ENCODE results near the gene PIK3R2. TPM values are rescaled to one million over a fixed set of nuclear protein-coding genes. Genes with fewer than 3 reads are reported as not detected.

The PIK3R2 gene
- total and polyA plus RNA-seq, 2 of the 8 experiments (the other 6 are each of a cell fraction or from before 2014, with no cell fraction given): 21.7 to 57.1 TPM

- TF ChIP-seq, protein P1, sequence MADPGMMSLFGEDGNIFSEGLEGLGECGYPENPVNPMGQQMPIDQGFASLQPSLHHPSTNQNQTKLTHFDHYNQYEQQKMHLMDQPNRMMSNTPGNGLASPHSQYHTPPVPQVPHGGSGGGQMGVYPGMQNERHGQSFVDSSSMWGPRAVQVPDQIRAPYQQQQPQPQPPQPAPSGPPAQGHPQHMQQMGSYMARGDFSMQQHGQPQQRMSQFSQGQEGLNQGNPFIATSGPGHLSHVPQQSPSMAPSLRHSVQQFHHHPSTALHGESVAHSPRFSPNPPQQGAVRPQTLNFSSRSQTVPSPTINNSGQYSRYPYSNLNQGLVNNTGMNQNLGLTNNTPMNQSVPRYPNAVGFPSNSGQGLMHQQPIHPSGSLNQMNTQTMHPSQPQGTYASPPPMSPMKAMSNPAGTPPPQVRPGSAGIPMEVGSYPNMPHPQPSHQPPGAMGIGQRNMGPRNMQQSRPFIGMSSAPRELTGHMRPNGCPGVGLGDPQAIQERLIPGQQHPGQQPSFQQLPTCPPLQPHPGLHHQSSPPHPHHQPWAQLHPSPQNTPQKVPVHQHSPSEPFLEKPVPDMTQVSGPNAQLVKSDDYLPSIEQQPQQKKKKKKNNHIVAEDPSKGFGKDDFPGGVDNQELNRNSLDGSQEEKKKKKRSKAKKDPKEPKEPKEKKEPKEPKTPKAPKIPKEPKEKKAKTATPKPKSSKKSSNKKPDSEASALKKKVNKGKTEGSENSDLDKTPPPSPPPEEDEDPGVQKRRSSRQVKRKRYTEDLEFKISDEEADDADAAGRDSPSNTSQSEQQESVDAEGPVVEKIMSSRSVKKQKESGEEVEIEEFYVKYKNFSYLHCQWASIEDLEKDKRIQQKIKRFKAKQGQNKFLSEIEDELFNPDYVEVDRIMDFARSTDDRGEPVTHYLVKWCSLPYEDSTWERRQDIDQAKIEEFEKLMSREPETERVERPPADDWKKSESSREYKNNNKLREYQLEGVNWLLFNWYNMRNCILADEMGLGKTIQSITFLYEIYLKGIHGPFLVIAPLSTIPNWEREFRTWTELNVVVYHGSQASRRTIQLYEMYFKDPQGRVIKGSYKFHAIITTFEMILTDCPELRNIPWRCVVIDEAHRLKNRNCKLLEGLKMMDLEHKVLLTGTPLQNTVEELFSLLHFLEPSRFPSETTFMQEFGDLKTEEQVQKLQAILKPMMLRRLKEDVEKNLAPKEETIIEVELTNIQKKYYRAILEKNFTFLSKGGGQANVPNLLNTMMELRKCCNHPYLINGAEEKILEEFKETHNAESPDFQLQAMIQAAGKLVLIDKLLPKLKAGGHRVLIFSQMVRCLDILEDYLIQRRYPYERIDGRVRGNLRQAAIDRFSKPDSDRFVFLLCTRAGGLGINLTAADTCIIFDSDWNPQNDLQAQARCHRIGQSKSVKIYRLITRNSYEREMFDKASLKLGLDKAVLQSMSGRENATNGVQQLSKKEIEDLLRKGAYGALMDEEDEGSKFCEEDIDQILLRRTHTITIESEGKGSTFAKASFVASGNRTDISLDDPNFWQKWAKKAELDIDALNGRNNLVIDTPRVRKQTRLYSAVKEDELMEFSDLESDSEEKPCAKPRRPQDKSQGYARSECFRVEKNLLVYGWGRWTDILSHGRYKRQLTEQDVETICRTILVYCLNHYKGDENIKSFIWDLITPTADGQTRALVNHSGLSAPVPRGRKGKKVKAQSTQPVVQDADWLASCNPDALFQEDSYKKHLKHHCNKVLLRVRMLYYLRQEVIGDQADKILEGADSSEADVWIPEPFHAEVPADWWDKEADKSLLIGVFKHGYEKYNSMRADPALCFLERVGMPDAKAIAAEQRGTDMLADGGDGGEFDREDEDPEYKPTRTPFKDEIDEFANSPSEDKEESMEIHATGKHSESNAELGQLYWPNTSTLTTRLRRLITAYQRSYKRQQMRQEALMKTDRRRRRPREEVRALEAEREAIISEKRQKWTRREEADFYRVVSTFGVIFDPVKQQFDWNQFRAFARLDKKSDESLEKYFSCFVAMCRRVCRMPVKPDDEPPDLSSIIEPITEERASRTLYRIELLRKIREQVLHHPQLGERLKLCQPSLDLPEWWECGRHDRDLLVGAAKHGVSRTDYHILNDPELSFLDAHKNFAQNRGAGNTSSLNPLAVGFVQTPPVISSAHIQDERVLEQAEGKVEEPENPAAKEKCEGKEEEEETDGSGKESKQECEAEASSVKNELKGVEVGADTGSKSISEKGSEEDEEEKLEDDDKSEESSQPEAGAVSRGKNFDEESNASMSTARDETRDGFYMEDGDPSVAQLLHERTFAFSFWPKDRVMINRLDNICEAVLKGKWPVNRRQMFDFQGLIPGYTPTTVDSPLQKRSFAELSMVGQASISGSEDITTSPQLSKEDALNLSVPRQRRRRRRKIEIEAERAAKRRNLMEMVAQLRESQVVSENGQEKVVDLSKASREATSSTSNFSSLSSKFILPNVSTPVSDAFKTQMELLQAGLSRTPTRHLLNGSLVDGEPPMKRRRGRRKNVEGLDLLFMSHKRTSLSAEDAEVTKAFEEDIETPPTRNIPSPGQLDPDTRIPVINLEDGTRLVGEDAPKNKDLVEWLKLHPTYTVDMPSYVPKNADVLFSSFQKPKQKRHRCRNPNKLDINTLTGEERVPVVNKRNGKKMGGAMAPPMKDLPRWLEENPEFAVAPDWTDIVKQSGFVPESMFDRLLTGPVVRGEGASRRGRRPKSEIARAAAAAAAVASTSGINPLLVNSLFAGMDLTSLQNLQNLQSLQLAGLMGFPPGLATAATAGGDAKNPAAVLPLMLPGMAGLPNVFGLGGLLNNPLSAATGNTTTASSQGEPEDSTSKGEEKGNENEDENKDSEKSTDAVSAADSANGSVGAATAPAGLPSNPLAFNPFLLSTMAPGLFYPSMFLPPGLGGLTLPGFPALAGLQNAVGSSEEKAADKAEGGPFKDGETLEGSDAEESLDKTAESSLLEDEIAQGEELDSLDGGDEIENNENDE (IDR thresholded peaks at IDR 0.05; ENCODE audit: insufficient replicate concordance, low read length): no peak
- TF ChIP-seq KDM4A (IDR thresholded peaks at IDR 0.05; ENCODE audit: low read depth, low read length, severe bottlenecking): no peak
Observed at GRCh38 chr19:18159810-18160209, 6.8 kb downstream of the PIK3R2 start (continued).
